GM12878 (cell line): ENCODE results near the gene RNFT2. TPM values are rescaled to one million over a fixed set of nuclear protein-coding genes. Genes with fewer than 3 reads are reported as not detected.

Experiments
- ATAC-seq: fragments of 200-7000 bp; cut with Tn5 transposase; 3 replicates; pipeline ENCODE4 v1.9.1; 2020; ENCODE audit warnings: mild to moderate bottlenecking, moderate library complexity
- BruUV-seq: library from RNA; stranded (reverse); fragments of 400-500 nt; replicated peaks from 2 replicates; lab custom pipeline; 2021; lab: Mats Ljungman, UMichigan
- CTCF ChIA-PET: fragments of 300-600 bp; sonication (Branson Sonifier 250); formaldehyde crosslinking; extraction: SDS; loops from one replicate; lab custom pipeline; 2021; ENCODE audit warnings: inconsistent platforms; lab: Yijun Ruan, JAX
- POLR2A ChIA-PET: fragments of 350-600 bp; formaldehyde crosslinking; extraction: SDS; loops from one replicate; lab custom pipeline; 2021; ENCODE audit warnings: inconsistent platforms; lab: Charles Lee
- RAD21 ChIA-PET: fragments of 300-600 bp; sonication (Branson Sonifier 250); formaldehyde crosslinking; loops from one replicate; lab custom pipeline; 2023; ENCODE audit warnings: antibody characterized with exemption; ENCODE audit not compliant: unreplicated experiment; lab: Charles Lee
- SMC1A ChIA-PET: fragments of 300-600 bp; sonication (Branson Sonifier 250); formaldehyde crosslinking; loops from one replicate; lab custom pipeline; 2023; ENCODE audit not compliant: unreplicated experiment, uncharacterized antibody; lab: Charles Lee
- DNase-seq: peaks from one replicate; pipeline ENCODE4 v3.0.0-alpha.2; 2011; ENCODE audit warnings: low read depth, low spot score
- FAIRE-seq: peaks from 3 replicates; lab custom pipeline; 2011; peaks lifted over from hg19 to GRCh38; lab: Jason Lieb, UNC
- H2AFZ ChIP-seq: 2 replicates; pipeline ENCODE4 v1.6.0; 2011; ENCODE audit warnings: low read depth, low read length, control low read depth; ENCODE audit not compliant: control insufficient read depth
- H3K27ac ChIP-seq: 2 replicates; pipeline ENCODE4 v1.5.1; 2011; ENCODE audit warnings: control low read depth; ENCODE audit not compliant: control insufficient read depth, insufficient read depth
- H3K27me3 ChIP-seq, 2 experiments: replicated peaks in 1 of 2; 2 replicates each; pipeline versions ENCODE4 v1.6.0 to v1.6.1; 2011; ENCODE audit warnings: low read length in 1 of 2; ENCODE audit not compliant: control insufficient read depth in 2 of 2, insufficient read depth in 2 of 2
- H3K36me3 ChIP-seq, 2 experiments: 2 replicates each; pipeline ENCODE4 v1.5.1; 2011; ENCODE audit warnings: low read length in 1 of 2; ENCODE audit not compliant: control insufficient read depth in 2 of 2, insufficient read depth in 2 of 2
- H3K4me1 ChIP-seq: 2 replicates; pipeline ENCODE4 v1.6.1; 2011; ENCODE audit warnings: mild to moderate bottlenecking, low read length, moderate library complexity, mixed read lengths; ENCODE audit not compliant: control insufficient read depth, insufficient read depth
- H3K4me2 ChIP-seq: 2 replicates; pipeline ENCODE4 v1.6.0; 2011; ENCODE audit warnings: control low read depth; ENCODE audit not compliant: control insufficient read depth, insufficient read depth
- H3K4me3 ChIP-seq: fragments of 200-600 bp; sonication (generic); 2 replicates; pipeline ENCODE4 v1.5.1; 2016
- H3K79me2 ChIP-seq: 2 replicates; pipeline ENCODE4 v1.6.0; 2011; ENCODE audit warnings: low read length; ENCODE audit not compliant: control insufficient read depth, insufficient read depth
- H3K9ac ChIP-seq: 2 replicates; pipeline ENCODE4 v1.8.0; 2011; ENCODE audit warnings: low read length, control low read depth, mixed read lengths; ENCODE audit not compliant: control insufficient read depth, insufficient read depth
- H3K9me3 ChIP-seq: replicated peaks from 3 replicates; pipeline ENCODE4 v1.5.1; 2011; ENCODE audit warnings: mild to moderate bottlenecking, low read length; ENCODE audit not compliant: control insufficient read depth, insufficient read depth
- H4K20me1 ChIP-seq: 2 replicates; pipeline ENCODE4 v1.6.0; 2011; ENCODE audit not compliant: control insufficient read depth, insufficient read depth
- BRCA1 ChIP-seq: IDR thresholded peaks from 2 replicates; pipeline ENCODE4 v1.6.1; 2011; ENCODE audit warnings: low read depth, low read length, improper control_type of control experiment
- CHD4 ChIP-seq: fragments of 200-600 bp; sonication (generic); IDR thresholded peaks from 2 replicates; pipeline ENCODE4 v1.6.1; 2016; ENCODE audit warnings: mild to moderate bottlenecking
- IRF3 ChIP-seq: fragments of 450-650 bp; IDR thresholded peaks from 2 replicates; pipeline ENCODE4 v1.6.1; 2014; ENCODE audit warnings: mild to moderate bottlenecking
- KAT2A ChIP-seq: conservative IDR thresholded peaks from 2 replicates; pipeline ENCODE4 v1.6.1; 2011; ENCODE audit warnings: low read depth, low read length; ENCODE audit not compliant: control insufficient read depth
- NBN ChIP-seq: fragments of 450-650 bp; IDR thresholded peaks from 2 replicates; pipeline ENCODE4 v1.6.1; 2016
- NFXL1 ChIP-seq: fragments of 450-650 bp; IDR thresholded peaks from 2 replicates; pipeline ENCODE4 v1.6.1; 2017; ENCODE audit warnings: antibody characterized with exemption, mild to moderate bottlenecking, borderline replicate concordance
- PAX8 ChIP-seq: fragments of 450-650 bp; IDR thresholded peaks from 2 replicates; pipeline ENCODE4 v1.6.1; 2017; ENCODE audit warnings: mild to moderate bottlenecking, moderate library complexity
- RUNX3 ChIP-seq: IDR thresholded peaks from 2 replicates; pipeline ENCODE4 v1.6.1; 2012; ENCODE audit warnings: low read length, inconsistent platforms
- SMAD5 ChIP-seq: IDR thresholded peaks from 2 replicates; pipeline ENCODE4 v1.6.1; 2016; ENCODE audit warnings: antibody characterized with exemption, low read depth
- SMARCA5 ChIP-seq: fragments of 450-650 bp; IDR thresholded peaks from 2 replicates; pipeline ENCODE4 v1.6.1; 2017; ENCODE audit warnings: mild to moderate bottlenecking
- in situ Hi-C: fragments of 300-500 bp; cut with MboI; formaldehyde crosslinking; loops from 9 replicates; pipeline ENCODE4 v1.14.3; 2018; ENCODE audit warnings: mixed read lengths
- intact Hi-C: fragments of 100-400 bp; cut with micrococcal nuclease; formaldehyde crosslinking; loops from one replicate; pipeline ENCODE4 v1.14.2; 2022; ENCODE audit not compliant: unreplicated experiment
- polyA plus RNA-seq, 11 experiments: library from polyadenylated mRNA; depleted of rRNA in 4 of 11; unstranded in 6 of 11; stranded (reverse) in 5 of 11; fragments of >200 nt; fragmentation: Nextera tagmentation in 4 of 11; fragmentation: Illumina TruSeq in 1 of 11; extraction: Ambion mirVana in 4 of 11; extraction: Trizol in 1 of 11; gene quantifications; 1 replicate in 1 of 11; 2 replicates in 10 of 11; pipeline versions ENCODE4 v1.2.1 to v1.2.3, GENCODE V29; 2011 to 2016; ENCODE audit warnings: inconsistent platforms in 2 of 11, missing spikeins in 2 of 11, low read depth in 1 of 11
- total RNA-seq, 4 experiments: library from RNA; depleted of rRNA in 3 of 4; stranded (reverse); fragments of >200 nt in 3 of 4; fragmentation: Illumina TruSeq in 1 of 4; extraction: Trizol in 1 of 4; gene quantifications; 2 replicates each; pipeline versions ENCODE4 v1.2.1 to v1.2.3, GENCODE V29; 2013 to 2021
- TF ChIP-seq, protein P1 (sequence below): fragments of 450-650 bp; IDR thresholded peaks from 2 replicates; pipeline ENCODE4 v1.6.1; 2017; ENCODE audit warnings: mild to moderate bottlenecking, moderate library complexity
- TF ChIP-seq, protein P2 (sequence below): fragments of 450-650 bp; IDR thresholded peaks from 2 replicates; pipeline ENCODE4 v1.6.1; 2017; ENCODE audit warnings: mild to moderate bottlenecking, moderate library complexity

RNFT2 gene
- total and polyA plus RNA-seq, 10 of the 15 experiments (the other 5 are each of a cell fraction or from before 2014, with no cell fraction given) = 2.5 to 17.3 (median 9.7) TPM

- no peak overlapping the region for H2AFZ ChIP-seq
- in situ Hi-C loops = no loop called here
- no peak overlapping the region for H3K27ac ChIP-seq
- CTCF ChIA-PET = interaction anchor here (2.3 kb wide), 1 partner anchor 13 kb away, joined by 13 read pairs; no protein-coding TSS in a partner anchor
- intact Hi-C loops = no loop called here
- H3K27me3 ChIP-seq = no peaks in the 10 kb centered on the region
- H3K9me3 ChIP-seq = no peaks in the 10 kb centered on the region
- H3K36me3 ChIP-seq = peaks cover 5 to 10% of the 10 kb centered on the region in 2 experiments
- TF ChIP-seq RUNX3 (no peak), BRCA1 (no peak), IRF3 (no peak), NFXL1 (no peak), SMAD5 (no peak), KAT2A (no peak), CHD4 (no peak), SMARCA5 (no peak), PAX8 (no peak), NBN (no peak)
- TF ChIP-seq, protein P1, sequence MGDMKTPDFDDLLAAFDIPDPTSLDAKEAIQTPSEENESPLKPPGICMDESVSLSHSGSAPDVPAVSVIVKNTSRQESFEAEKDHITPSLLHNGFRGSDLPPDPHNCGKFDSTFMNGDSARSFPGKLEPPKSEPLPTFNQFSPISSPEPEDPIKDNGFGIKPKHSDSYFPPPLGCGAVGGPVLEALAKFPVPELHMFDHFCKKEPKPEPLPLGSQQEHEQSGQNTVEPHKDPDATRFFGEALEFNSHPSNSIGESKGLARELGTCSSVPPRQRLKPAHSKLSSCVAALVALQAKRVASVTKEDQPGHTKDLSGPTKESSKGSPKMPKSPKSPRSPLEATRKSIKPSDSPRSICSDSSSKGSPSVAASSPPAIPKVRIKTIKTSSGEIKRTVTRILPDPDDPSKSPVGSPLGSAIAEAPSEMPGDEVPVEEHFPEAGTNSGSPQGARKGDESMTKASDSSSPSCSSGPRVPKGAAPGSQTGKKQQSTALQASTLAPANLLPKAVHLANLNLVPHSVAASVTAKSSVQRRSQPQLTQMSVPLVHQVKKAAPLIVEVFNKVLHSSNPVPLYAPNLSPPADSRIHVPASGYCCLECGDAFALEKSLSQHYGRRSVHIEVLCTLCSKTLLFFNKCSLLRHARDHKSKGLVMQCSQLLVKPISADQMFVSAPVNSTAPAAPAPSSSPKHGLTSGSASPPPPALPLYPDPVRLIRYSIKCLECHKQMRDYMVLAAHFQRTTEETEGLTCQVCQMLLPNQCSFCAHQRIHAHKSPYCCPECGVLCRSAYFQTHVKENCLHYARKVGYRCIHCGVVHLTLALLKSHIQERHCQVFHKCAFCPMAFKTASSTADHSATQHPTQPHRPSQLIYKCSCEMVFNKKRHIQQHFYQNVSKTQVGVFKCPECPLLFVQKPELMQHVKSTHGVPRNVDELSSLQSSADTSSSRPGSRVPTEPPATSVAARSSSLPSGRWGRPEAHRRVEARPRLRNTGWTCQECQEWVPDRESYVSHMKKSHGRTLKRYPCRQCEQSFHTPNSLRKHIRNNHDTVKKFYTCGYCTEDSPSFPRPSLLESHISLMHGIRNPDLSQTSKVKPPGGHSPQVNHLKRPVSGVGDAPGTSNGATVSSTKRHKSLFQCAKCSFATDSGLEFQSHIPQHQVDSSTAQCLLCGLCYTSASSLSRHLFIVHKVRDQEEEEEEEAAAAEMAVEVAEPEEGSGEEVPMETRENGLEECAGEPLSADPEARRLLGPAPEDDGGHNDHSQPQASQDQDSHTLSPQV = no peak
- TF ChIP-seq, protein P2, sequence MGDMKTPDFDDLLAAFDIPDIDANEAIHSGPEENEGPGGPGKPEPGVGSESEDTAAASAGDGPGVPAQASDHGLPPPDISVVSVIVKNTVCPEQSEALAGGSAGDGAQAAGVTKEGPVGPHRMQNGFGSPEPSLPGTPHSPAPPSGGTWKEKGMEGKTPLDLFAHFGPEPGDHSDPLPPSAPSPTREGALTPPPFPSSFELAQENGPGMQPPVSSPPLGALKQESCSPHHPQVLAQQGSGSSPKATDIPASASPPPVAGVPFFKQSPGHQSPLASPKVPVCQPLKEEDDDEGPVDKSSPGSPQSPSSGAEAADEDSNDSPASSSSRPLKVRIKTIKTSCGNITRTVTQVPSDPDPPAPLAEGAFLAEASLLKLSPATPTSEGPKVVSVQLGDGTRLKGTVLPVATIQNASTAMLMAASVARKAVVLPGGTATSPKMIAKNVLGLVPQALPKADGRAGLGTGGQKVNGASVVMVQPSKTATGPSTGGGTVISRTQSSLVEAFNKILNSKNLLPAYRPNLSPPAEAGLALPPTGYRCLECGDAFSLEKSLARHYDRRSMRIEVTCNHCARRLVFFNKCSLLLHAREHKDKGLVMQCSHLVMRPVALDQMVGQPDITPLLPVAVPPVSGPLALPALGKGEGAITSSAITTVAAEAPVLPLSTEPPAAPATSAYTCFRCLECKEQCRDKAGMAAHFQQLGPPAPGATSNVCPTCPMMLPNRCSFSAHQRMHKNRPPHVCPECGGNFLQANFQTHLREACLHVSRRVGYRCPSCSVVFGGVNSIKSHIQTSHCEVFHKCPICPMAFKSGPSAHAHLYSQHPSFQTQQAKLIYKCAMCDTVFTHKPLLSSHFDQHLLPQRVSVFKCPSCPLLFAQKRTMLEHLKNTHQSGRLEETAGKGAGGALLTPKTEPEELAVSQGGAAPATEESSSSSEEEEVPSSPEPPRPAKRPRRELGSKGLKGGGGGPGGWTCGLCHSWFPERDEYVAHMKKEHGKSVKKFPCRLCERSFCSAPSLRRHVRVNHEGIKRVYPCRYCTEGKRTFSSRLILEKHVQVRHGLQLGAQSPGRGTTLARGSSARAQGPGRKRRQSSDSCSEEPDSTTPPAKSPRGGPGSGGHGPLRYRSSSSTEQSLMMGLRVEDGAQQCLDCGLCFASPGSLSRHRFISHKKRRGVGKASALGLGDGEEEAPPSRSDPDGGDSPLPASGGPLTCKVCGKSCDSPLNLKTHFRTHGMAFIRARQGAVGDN = no peak
- H3K4me2 ChIP-seq = no peak overlapping the region
- RAD21 ChIA-PET = no interaction called here
- no peak overlapping the region for H3K9ac ChIP-seq
- DNase-seq (no peak), ATAC-seq (no peak), FAIRE-seq (no peak)
- POLR2A ChIA-PET = no interaction called here
- no peaks in the 10 kb centered on the region for H3K4me1 ChIP-seq
- no peak overlapping the region for H3K4me3 ChIP-seq
- no peaks in the 10 kb centered on the region for H4K20me1 ChIP-seq
- H3K79me2 ChIP-seq = no peaks in the 10 kb centered on the region; the same call in 1 of the 2 replicates
- SMC1A ChIA-PET = interaction anchor here (1.1 to 1.2 kb wide), 2 partner anchors 9 to 12 kb away, joined by 5 to 7 read pairs; no protein-coding TSS in a partner anchor
- no TSS peak for BruUV-seq
Observed at GRCh38 chr12:116722245-116722644, 15.9 kb upstream of the RNFT2 start.
